ENCODE measurements around the gene SPPL2B. TPM values are rescaled to one million over a fixed set of nuclear protein-coding genes. Genes with fewer than 3 reads are reported as not detected.

SPPL2B gene
- total RNA-seq, 1 experiment from 2014 or later = 56.0 TPM

DNA sequence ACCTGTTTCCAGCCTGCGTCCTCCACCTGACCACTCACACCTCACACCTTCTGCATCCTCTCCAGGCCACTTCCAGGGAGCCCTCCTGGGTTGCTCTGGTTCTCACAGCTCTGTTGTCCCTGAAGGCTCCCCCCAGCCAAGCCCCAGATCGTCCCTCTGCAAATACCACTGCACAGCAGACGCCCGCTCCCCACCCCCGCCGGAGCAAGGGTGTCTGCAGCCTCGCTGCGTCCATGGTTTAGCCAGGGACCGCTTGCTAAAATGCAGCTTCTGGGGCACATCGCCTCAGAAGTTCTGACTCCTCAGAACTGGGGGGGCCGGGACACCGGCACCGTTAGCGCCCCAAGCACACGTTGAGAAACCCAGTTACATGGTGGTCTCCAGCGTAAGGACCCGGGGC lies 21.5 kb upstream of the SPPL2B start:
- intact Hi-C loops (cut with micrococcal nuclease; ENCODE audit: unreplicated experiment) = no loop called here
- TF ChIP-seq, protein P1, sequence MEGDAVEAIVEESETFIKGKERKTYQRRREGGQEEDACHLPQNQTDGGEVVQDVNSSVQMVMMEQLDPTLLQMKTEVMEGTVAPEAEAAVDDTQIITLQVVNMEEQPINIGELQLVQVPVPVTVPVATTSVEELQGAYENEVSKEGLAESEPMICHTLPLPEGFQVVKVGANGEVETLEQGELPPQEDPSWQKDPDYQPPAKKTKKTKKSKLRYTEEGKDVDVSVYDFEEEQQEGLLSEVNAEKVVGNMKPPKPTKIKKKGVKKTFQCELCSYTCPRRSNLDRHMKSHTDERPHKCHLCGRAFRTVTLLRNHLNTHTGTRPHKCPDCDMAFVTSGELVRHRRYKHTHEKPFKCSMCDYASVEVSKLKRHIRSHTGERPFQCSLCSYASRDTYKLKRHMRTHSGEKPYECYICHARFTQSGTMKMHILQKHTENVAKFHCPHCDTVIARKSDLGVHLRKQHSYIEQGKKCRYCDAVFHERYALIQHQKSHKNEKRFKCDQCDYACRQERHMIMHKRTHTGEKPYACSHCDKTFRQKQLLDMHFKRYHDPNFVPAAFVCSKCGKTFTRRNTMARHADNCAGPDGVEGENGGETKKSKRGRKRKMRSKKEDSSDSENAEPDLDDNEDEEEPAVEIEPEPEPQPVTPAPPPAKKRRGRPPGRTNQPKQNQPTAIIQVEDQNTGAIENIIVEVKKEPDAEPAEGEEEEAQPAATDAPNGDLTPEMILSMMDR (IDR thresholded peaks at IDR 0.05; ENCODE audit: unreplicated experiment) = no peak
- no peaks in the 10 kb centered on the region for H3K36me3 Mint-ChIP-seq (ENCODE audit: insufficient read depth, unreplicated experiment)
- peaks cover 75% of the 10 kb centered on the region for H3K27me3 Mint-ChIP-seq (ENCODE audit: unreplicated experiment)
- CTCF ChIA-PET = no interaction called here
- no TSS peak for BruUV-seq (replicated peaks)
- no peak for DNase-seq
- H3K4me3 Mint-ChIP-seq (ENCODE audit: low read depth, unreplicated experiment) = no peak overlapping the region
- H3K9me3 Mint-ChIP-seq (ENCODE audit: low read depth, unreplicated experiment) = no peaks in the 10 kb centered on the region
- no peak overlapping the region for H3K27ac Mint-ChIP-seq (ENCODE audit: unreplicated experiment)
- H3K4me1 Mint-ChIP-seq (ENCODE audit: low read depth, unreplicated experiment) = no peaks in the 10 kb centered on the region

DNA sequence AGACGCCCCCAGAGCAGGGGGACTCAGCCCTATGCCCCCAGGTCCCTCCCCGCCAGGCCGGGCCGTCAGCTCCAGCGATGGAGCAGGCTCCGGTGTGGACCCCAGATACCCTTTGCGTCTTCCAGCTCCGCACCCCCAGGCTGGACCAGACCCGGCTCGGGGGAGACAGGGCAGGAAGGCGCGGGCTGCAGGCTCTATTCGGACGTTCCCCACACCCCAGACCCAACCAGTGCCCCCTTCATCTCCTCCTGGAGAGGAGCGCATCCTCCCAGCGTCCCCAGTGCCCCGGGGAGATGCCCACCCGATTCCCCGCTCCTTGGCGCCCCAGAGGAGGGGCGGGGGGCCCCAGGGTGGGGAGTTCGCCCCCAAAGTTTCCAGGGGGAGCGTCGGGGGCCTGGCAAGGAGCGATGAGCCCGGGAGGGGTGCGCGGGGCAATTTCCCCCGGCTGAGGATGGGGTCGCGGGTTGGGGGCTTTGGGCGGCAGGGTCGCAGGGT lies 20.9 kb upstream of the SPPL2B start:
- CTCF ChIA-PET = no interaction called here
- DNase-seq = no peak
- TF ChIP-seq, protein P1 (IDR thresholded peaks at IDR 0.05; ENCODE audit: unreplicated experiment) = no peak
- Mint-ChIP-seq H3K9me3 (ENCODE audit: low read depth, unreplicated experiment) (no peaks in the 10 kb centered on the region), H3K4me1 (ENCODE audit: low read depth, unreplicated experiment) (no peaks in the 10 kb centered on the region), H3K27me3 (ENCODE audit: unreplicated experiment) (peaks cover 75% of the 10 kb centered on the region), H3K36me3 (ENCODE audit: insufficient read depth, unreplicated experiment) (no peaks in the 10 kb centered on the region), H3K4me3 (ENCODE audit: low read depth, unreplicated experiment) (no peak overlapping the region), H3K27ac (ENCODE audit: unreplicated experiment) (no peak overlapping the region)
- intact Hi-C loops (cut with micrococcal nuclease; ENCODE audit: unreplicated experiment) = no loop called here
- no TSS peak for BruUV-seq (replicated peaks)

DNA sequence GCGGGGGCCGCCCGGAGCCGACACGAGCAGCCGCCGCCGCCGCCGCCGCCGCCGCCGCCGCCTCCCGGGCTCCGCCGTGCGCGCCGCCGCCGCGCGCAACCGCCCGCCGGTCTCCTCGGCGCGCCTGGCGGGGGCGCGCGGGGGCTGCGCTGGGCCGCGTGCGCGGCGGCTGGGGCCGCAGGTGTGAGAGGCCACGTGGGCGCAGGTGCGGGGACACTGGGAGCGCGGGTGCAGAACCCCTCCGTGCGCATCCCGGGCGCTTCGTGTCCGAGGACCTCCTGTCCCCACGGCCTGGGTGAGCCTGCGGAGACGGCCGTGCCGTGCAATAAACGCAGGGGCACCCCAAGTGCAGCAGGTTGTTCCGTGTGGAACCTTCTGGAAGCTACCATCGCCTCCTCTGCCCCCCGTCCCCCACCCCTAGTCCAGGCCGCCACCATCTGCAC lies 20.3 kb upstream of the SPPL2B start, which contains the start of gene LINGO3:
LINGO3 (minus strand) TSS at position 41 of the 443 bp plus-strand sequence. CDS start 16,378 bp downstream, outside the sequence.
- Mint-ChIP-seq H3K4me3 (ENCODE audit: low read depth, unreplicated experiment) (no peak within 1 kb of the TSS), H3K4me1 (ENCODE audit: low read depth, unreplicated experiment) (no peaks in the 10 kb centered on the region), H3K36me3 (ENCODE audit: insufficient read depth, unreplicated experiment) (no peaks in the 10 kb centered on the region), H3K9me3 (ENCODE audit: low read depth, unreplicated experiment) (no peaks in the 10 kb centered on the region), H3K27ac (ENCODE audit: unreplicated experiment) (no peak within 1 kb of the TSS), H3K27me3 (ENCODE audit: unreplicated experiment) (peaks cover 70% of the 10 kb centered on the region)
- DNase-seq = no peak
- BruUV-seq (replicated peaks) = no TSS peak
- CTCF ChIA-PET = no interaction called here
- intact Hi-C loops (cut with micrococcal nuclease; ENCODE audit: unreplicated experiment) = no loop called here
- TF ChIP-seq, protein P1 (IDR thresholded peaks at IDR 0.05; ENCODE audit: unreplicated experiment) = no peak

DNA sequence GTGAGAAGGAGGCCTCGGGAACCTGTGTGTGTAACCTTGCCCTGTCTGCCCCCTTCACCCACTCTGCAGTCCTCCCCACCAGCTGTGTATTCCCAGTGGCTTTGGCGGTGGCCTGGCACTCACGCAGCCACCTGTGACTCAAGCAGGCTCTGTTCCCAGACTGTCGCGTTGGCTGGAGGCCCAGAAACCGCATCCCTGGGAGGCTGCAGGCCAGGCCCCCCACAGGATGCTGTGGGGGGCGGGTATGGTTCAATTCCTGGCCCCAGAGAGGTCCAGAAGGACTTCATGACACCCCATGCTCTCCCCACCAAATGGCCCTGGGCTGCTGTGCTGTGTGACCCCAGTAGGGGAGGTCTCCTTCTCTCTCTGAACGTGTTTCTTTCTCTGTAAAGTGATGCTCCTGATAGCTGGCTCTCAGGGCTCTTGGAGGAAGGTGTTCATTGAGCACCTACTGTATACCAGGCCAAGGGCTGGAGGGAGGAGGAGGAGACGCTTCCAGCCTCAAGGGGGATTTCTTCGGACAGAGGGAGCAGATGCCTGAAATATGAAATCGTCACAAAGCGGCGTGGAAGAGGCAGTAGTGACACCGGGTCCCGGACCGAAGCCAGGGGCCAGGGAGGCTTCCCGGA lies 18.6 kb upstream of the SPPL2B start:
- intact Hi-C loops (cut with micrococcal nuclease; ENCODE audit: unreplicated experiment) = no loop called here
- H3K27ac Mint-ChIP-seq (ENCODE audit: unreplicated experiment) = no peak overlapping the region
- peaks cover 3% of the 10 kb centered on the region for H3K9me3 Mint-ChIP-seq (ENCODE audit: low read depth, unreplicated experiment)
- TF ChIP-seq, protein P1 (IDR thresholded peaks at IDR 0.05; ENCODE audit: unreplicated experiment) = no peak
- no TSS peak for BruUV-seq (replicated peaks)
- no peak for DNase-seq
- H3K36me3 Mint-ChIP-seq (ENCODE audit: insufficient read depth, unreplicated experiment) = no peaks in the 10 kb centered on the region
- no peaks in the 10 kb centered on the region for H3K4me1 Mint-ChIP-seq (ENCODE audit: low read depth, unreplicated experiment)
- H3K27me3 Mint-ChIP-seq (ENCODE audit: unreplicated experiment) = peaks cover 53% of the 10 kb centered on the region
- no peak overlapping the region for H3K4me3 Mint-ChIP-seq (ENCODE audit: low read depth, unreplicated experiment)
- CTCF ChIA-PET = no interaction called here
